CD4-positive, alpha-beta T cell treated with Interleukin-21 for 1 hour (primary cell): ENCODE measurements around the gene IGFN1.

ENCODE experiments used
- DNase-seq: peaks from one replicate; pipeline ENCODE4 v3.0.0-alpha.2; 2020

The IGFN1 gene

DNA sequence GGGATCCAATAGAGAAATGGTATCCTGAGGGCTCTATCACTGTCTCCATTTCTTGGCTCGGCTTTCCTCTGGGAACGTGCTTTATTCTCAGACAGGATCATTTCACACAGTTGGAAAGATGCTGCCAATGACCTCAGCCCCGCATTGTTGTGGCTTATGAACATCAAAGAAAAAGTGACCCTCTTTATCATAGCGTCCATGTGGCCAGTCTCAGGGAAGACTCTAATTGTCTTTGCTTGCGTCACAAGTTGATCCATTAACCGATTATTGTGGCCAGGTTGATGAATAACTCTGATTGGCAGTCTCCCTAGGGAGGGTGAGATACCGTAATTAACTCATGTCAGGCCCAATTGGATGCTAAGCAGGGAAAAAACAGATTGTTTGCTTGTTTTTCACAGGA, 26.0 kb upstream of the IGFN1 start:
- no peak for DNase-seq

DNA sequence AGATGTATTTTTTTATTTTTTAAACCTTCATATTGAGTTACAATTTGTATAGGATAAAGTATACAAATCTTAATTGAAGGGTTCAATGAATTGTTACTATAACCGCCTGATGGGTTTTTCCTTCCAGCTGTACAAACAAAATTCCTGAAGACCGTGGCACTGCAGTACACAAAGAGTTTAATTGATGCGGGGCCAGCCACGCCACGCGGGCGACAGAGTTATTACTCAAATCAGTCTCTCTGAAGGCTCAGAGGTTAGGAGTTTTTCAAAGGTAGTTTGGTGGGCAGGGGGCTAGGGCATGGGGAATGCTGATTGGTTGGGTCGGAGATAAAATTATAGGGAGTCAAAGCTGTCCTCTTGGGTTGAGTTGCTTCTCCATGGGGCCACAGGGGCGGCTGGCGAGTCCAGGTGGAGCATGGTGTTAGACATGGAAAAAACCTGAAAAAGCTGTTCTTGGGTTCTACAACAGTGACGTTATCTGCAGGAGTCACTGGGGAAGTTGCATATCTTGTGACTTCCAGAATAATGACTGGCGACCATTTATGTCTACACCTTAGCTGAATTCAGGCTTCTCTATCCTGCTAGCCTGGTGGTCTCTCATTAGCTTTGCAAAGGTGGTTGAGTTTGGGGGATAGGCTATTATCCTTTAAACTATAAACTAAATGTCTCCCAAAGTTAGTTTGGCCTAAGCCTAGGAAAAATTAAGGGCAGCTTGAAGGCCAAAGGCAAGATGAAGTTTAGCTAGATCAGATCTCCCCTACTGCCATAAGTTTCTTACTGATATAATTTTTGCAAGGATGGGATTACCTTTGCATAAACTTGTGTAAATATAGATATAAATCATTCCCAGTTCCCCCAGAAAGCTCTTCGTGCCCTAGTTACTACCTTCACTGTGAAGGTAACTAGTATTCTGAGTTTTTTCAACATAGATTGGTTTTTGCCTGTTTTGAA, 23.3 kb upstream of the IGFN1 start:
- no peak for DNase-seq

DNA sequence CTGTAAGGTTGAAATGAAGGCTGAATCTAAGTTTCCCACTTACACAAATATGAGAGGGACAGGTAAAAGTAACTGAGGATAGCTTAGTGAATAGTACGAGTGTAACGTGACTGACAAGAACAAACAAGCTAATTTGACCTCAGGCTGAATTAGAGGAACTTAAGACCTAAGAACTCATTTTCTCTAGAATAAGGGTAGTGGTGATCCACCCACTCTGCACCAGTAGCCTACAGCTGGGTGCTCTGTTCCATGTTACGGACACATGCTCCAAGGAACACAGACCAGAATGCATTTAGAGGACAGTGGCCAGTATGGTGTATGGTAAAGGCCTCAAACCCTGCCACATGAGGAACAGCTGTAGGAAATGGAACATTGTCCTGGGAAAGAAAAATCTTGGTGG, 21.4 kb upstream of the IGFN1 start:
- DNase-seq, result no peak

DNA sequence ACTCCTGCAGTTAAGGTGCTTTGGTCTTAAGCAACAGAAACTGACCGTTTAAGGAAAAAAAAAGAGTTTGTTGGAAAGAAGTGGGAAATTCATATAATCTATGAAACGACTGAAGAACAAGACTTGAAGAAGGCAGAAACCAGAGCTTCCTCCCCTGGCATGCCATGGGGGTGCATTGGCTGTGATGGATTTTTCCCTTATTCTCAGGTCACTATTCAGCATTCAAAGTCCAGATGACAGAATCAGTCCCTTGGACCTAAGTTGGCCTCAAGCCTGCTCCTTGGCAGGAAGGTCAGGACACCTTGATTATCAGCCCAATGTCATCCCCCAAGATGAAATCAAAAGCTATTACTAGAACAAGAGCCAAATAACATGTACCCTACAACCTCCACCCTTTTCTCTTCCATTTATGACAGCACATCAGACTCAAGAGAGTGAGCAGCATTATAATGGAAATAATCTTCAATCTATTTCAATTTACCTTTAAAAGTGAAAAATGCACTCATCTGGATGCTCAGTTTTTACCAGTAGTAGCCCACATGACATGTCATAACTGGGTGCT, 20.6 kb upstream of the IGFN1 start:
- no peak for DNase-seq

DNA sequence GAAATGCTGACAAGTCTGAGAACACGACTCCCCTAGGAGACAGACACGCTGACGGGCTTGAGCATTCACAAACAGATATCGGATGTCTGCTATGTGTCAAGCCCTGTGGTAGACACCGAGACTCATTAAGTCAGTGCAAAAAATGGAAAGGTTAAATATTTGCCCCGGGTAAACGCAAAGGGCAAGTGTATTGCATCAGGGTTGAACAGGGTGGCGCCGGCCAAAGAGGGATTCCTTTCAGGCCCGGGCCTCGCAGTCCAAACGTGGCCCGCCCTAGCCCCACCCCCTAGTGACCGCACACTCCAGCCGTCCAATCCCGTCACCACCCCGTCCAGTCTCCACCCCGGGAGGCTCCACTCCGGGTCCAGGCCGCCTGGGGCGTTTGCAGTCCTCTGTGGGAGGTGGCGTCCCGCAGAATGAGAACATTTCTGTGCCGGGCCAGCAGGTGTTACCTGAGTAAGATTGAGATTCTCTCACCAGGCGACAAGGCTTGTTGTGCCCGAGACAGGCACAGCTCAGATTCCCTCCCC, 20.0 kb upstream of the IGFN1 start:
- DNase-seq, result peak; percentile 83

DNA sequence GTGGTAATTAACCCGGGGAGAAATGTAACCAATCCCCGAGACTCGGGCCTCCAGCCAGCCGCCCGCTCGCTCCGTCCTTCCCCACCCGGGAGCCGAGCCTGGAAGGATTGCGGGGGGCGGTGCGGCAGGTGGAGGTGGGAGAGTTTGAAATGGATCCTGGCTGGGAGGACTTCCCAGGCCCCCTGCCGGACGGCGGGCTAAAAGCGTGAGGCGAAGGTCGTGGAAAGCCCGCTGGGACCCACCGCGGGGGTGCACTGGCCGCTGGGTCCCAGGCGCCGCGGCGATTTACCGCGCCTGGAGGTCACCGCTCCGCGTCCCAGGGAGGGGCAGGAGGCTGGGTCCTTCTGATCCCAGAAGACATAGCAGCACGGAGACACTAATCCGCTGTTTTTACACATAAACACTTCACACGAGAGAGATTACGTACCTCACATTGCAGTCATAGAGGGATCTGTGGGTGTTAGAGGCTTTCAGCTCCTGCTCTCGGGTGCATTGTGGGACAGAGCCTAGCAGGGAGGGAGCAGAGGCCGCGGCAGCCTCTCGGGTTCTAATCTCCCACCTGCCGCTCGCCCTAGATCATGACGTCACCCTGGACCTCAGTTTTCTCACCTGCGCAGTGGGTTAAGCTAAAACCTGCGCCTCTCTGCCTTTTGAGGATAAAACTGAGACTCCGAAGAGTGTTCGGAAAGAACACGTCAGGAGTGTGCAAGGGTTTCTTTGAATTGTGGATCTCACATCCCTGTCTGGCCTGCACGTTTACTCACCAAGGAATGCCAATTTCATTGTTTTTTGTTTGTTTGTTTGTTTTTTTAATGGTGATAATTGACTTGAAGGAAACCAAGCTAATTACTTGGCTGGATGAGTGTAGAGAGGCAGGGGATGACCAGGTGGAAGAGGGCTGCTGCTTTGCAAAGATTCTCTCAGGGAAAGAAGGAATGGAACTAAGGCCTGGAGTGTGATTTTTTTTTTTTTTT, 19.3 kb upstream of the IGFN1 start:
- DNase-seq, result peak; percentile 45

DNA sequence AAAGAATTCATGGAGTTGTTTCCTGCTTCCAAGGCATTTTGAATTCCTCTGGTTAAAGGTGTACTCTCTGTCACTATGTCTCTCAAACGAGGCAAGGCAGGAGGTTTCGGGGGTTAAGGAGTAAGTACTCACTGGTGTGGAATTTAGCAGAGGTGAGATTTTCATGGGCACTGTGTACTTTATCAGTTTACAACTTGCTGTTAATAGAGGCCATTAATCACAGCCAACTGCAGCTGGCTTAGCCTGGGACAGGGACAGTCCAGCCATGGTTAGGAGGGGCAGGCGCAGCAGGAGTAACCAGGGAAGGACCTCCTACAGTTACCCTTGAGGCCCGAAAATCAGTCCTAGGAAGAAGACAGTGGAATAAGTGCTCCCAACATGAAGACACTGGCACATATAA, 18.3 kb upstream of the IGFN1 start:
- no peak for DNase-seq

DNA sequence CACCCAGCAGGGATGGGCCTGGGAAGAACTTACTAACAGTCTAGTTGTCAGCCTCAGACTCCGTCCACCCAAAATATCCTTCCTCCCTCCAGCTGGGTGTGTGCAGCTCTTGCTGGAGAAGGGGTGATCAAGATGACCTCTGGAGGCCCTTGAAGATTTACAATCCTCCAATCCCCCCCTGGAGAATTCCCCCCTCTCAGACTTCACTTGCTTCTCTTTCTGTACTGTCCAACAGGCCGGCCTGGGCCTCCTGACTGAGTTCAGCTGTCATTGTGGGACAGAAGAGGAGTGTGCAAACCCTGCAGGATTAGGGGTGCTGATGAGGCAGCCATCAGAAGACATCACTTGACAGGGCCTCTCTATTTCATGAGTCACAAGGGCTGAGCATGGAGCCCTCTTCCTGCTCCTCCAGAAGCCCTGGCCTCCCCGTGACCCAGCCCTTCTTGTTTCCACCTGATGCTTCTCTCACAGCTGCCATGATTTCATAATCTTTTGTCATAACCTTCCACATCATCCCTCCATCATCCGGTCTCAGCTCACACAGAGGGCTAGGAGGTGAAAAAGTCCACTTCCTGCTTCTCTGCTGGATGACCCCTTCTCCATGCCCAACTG, 17.5 kb upstream of the IGFN1 start:
- DNase-seq, result no peak

DNA sequence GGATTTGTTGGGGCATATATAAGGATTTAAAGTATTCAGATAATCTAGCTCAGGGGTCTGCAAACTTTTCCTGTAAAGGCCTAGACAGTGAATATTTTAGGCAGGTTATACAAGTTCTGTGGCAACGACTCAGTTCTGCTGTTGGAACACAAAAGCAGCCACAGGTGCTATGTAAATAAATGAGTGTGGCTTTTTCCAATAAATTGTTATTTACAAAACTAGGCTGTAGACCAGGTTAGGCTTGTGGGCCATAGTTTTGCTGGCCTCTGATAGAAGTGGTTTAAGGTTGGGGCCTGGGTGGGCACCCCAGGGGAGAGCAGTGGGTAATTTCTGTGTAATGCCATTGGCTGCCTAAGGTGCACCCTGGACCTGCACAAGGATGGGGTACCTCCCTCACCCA, 16.9 kb upstream of the IGFN1 start:
- DNase-seq, result no peak

DNA sequence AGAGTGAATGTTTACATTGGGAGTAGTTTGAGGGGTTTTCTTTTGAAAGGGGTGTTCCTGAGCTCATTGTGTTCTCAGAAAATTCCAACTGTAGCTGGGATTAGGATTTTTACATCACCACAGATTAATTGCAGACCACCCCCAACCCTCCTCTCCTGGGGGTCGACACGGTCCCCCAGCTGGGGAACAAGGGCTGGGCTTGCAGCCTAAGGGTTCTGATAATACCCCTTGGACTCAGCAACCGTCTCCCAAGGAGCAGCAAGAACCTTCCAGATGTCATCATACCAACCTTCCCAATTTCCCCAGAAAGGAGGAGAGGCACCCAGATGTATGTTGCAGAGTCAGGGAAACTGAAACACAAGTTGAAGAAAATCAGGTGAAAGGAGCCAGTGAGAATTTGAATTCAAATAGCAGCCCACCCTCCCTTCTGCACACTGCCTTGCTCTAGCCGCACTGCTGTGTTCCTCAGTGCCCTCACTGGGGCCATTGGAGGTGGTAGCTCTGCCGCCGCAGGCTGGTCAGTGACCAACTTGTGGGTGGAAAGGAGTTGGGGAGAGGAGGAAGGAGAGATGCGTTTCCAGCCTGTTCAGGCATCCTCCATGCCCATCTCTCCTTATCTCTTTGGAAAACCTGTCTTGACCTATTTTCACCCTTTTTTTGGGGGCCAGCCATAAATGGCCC, 14.7 kb upstream of the IGFN1 start:
- DNase-seq, result no peak

DNA sequence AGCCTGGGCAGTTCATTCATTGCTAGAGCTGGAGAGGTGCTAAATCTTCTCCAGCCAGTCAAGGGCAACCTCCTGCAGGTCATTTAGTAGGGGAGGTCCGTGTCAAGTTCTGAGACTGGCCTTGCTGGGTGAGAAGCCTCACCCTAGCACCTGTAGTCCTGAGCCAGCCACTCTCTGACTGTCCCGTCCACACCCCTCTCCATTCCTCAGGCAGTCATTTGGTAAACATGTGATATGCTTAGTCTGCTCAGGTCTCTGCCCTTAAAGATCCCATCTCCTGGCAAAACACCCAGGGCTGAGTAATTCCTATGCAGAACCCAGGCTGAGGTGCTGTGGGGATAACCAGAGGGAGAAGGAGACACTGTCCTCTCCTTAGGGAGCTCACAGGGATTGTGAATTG, 13.7 kb upstream of the IGFN1 start:
- no peak for DNase-seq

DNA sequence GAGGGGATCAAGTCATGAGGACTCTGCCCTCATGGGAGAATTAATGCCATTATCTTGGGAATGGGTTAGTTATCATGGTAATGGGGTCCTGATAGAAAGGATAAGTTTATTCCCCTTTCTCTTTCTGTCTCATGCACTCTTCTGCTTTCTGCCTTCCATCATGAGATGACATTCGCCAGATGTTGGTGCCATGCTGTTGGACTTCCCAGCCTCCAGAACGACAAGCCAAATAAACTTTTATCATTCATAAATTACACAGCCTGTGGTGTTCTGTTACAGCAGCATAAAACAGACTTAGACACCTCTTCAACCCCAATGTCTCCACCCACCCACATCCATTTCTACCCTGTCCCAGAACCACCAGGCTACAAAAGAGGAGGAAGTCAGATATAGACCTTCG, 11.9 kb upstream of the IGFN1 start:
- DNase-seq, result no peak

DNA sequence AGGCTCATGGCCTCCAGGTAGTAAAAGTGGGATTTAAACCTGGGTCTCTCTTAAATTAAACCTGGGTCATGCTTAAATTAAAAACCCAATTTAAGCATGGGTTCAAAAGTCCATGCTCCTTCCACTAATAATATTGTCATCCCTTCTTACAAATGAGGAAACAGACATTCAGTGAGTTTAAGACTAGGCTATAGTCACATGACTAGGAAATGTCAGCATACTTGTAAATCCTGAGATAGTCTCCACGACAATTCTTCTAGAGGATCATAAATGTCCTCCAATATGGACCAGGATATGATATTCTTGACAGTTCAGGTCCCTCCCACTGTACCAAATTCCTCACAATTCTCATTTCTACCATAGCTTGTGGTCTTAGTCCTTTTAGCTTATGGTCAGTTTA, 10.5 kb upstream of the IGFN1 start:
- DNase-seq, result no peak

DNA sequence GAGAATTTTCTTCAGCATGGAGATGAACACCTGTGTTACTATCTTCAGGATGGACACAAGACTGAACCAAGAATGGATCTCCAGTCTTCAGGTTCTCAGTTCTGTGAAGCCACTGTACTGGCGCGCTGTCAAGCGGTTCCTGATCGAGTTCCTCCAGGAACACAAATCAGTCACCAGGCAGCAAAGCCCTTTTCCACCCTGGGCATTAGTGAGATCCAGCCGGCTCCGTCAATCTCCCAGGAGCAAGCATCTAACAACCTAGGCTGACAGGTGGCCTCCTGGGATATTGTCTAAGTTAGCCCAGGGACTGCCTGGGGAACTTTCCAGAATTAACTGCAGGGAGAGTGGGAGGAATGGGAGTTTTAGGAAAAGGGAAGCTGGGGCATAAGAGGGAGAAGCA, 9.7 kb upstream of the IGFN1 start:
- DNase-seq, result no peak

DNA sequence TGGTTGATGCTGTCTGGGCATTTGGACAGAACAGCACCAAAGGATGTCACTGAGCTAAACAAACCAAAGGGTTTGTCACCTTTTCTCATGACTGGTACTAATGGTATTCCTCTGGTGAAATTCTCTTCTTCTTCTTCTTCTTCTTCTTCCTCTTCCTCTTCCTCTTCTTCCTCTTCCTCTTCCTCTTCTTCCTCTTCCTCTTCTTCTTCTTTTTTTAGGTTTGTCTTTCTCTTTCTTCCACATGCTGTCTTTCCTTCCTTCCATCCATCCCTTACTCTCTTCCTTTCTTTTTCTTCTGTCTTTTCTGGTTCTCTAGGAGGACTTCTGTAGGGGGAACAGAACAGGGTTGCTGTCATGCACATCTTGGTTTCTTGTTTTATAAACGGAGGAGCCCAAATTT, 9.3 kb upstream of the IGFN1 start:
- DNase-seq, result no peak

DNA sequence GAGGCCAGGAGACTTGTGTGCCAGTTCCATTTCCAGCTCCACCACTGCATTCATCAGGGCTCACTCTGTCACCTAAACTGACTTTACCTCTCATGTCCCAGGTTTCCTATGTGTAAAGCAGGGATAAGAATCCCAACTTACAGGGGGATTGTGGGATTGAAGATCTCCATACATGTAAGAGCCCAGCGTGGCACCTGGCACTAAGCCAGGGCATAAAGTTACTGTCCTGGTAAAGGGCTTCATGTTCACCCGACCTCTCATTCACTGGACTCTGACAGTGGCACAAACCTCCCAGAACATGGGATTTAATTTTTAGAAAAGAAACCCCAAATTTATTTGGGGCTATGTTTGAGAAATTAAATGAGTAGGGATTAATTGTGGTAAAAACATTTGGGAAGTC, 8.9 kb upstream of the IGFN1 start:
- DNase-seq, result no peak

DNA sequence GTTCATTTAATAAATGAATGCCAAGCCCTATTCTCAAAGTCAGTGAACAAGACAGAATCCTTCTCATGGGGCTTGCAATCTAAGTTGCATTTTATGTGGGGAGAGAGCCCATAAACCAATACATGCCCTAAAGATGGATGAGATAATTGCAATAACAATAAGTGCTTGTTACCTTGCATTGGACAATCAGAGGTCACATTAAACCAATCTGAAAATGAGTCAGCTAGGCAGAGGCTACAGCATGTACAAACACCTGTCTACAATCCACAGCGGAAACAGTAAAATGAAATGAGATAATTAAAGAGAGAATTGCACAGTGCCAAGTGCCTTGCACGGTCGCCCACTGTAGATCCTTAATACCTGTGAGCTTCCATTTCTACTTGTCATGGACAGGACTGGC, 7.4 kb upstream of the IGFN1 start:
- no peak for DNase-seq

DNA sequence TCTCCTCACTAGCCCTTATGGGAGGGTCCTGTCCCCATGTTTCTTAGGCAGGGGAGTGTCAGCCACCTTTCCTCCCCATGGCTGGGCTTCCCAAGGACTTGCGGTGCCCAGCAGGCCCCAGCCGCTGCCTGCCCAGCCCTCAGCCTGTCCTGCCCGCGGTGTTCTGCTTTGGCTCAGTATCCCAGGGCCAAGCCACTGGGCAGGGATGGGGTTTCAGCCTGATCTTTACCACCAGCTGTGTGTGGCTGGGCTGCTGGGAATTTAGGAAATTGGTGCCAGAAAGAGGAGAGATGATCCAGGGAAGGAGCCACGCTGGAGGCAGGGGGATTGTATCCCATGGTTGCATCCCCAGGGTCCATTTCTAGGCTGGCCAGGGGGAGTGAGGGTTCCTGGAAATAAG, 6.9 kb upstream of the IGFN1 start:
- no peak for DNase-seq

DNA sequence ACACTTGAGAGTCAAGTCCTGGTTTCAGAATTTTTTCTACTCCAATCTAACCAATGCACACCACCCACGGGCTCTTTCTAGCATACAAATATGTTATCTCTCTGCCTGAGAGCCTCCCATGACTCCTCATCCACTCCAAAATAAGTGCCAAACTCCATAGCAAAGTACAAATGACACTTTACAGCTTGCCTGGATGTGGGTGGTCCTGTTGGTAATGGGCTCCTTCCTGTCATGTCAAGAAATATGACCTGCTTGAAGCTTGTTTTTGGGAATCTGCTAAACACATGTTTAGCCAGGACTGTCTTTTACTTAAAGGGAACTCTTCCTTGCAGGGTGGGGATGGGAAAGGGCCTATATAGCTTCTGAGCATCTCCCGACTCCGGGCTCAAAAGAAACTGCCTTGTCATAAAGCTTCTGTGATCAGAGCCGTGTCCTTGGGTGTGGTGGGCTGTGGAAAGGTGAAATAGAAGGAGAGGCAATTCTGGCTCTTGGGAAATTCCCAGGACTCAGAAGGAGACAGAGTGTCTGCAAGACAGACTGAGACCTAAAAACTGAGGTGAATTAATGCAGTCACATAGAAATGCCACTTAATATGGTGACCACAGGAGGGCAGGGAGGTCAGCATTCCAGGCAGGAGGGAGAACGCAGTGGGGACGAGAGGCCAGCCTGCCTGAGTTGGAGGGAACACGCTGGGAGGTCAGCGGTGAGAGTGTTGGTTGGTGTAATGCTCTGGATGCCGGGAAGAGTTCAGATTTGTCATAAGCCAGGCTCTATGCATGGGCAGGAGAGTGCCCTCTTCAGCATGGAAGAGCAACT, 6.1 kb upstream of the IGFN1 start:
- no peak for DNase-seq

DNA sequence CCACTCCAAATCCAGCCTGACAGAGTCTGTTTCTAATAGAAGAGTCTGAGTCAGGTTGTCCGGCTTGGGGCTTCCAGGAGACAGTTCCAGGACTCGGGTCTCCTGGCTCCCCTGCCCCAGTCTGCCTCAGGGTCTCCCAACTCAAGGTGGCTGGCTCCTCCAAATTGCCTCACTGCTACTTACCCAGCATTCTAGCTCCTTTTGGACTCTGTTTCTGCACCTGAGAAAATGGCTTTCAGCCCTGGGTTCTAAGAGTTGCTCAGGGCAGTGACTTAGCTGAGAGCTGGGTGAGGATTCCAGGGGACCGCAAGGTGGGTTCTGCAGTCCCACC, 5.5 kb upstream of the IGFN1 start:
- DNase-seq, result no peak

DNA sequence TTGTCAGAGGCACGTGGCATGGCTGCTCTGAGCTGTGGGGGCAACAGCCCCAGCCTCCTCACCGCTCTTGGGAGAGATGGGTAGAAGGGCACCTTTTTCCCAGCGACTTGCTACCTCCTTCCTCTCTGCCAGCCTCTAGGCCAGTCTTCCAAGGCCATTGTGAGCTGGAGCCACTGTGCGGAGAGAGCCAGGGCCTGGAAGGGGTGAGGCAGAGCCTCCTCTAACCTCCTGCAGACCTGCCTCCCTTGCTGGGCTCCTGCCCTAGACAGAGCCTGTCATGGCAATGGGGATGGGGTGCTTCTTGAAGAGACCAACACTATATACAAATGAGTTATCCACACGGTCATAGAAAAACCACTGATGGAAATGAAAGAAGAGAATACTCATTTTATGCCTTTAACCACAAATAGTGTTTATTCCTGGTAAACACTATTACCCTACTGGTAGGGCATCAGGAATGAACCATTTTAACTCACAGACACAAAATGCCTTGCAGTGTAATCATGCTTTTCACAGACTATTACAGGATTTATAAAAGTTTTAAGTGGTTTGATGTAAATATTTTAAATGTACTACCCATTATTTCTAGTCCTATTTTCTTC, 5.0 kb upstream of the IGFN1 start:
- DNase-seq, result no peak
